ENCODE measurements around the gene FARSA.
"Not testable (repeated sequence)": the region's sequence is repeated elsewhere in the genome, so short reads cannot be mapped to it uniquely, and the experiment has no call there.

Gene FARSA

GRCh38 chr19:12935071-12935470 lies 1.6 kb upstream of the FARSA start:
- Mint-ChIP-seq H3K27me3 (no peaks in the 10 kb centered on the region), H3K36me3 (peaks cover 22% of the 10 kb centered on the region), H3K9me3 (no peaks in the 10 kb centered on the region), H3K27ac (no peak overlapping the region), H3K4me1 (peaks cover 53% of the 10 kb centered on the region), H3K4me3 (no peak overlapping the region)
- no peak for ATAC-seq

GRCh38 chr19:12932392-12933286 lies 872 bp downstream of the FARSA start:
- Mint-ChIP-seq H3K9me3 (no peaks in the 10 kb centered on the region), H3K4me3 (peak overlapping the region; percentile 87), H3K27ac (peak overlapping the region; percentile 93), H3K36me3 (peaks cover 26% of the 10 kb centered on the region), H3K4me1 (peaks cover 36% of the 10 kb centered on the region), H3K27me3 (no peaks in the 10 kb centered on the region)
- peak; percentile 4 for ATAC-seq

GRCh38 chr19:12930002-12930645 lies 3.4 kb downstream of the FARSA start:
- Mint-ChIP-seq H3K9me3 (no peaks in the 10 kb centered on the region), H3K36me3 (peaks cover 36% of the 10 kb centered on the region), H3K4me3 (no peak overlapping the region), H3K4me1 (peaks cover 22% of the 10 kb centered on the region), H3K27me3 (no peaks in the 10 kb centered on the region), H3K27ac (no peak overlapping the region)
- ATAC-seq: no peak

GRCh38 chr19:12924621-12925310 lies 8.7 kb downstream of the FARSA start:
- Mint-ChIP-seq H3K4me1 (no peaks in the 10 kb centered on the region), H3K36me3 (peaks cover 57% of the 10 kb centered on the region), H3K27me3 (no peaks in the 10 kb centered on the region), H3K9me3 (no peaks in the 10 kb centered on the region), H3K27ac (no peak overlapping the region), H3K4me3 (no peak overlapping the region)
- ATAC-seq: no peak

GRCh38 chr19:12922959-12923358 lies 10.6 kb downstream of the FARSA start:
- no peak for ATAC-seq

GRCh38 chr19:12921047-12921446 lies 12.5 kb downstream of the FARSA start:
- H3K27me3 Mint-ChIP-seq: no peaks in the 10 kb centered on the region
- no peak overlapping the region for H3K4me3 Mint-ChIP-seq
- H3K4me1 Mint-ChIP-seq: peaks cover 14% of the 10 kb centered on the region
- ATAC-seq: no peak
- peak overlapping the region; percentile 17 for H3K27ac Mint-ChIP-seq
- H3K36me3 Mint-ChIP-seq: peaks cover 30% of the 10 kb centered on the region
- no peaks in the 10 kb centered on the region for H3K9me3 Mint-ChIP-seq

More at GRCh38 chr19:12922959-12923358, 10.6 kb downstream of the FARSA start:
- Mint-ChIP-seq H3K9me3 (no peaks in the 10 kb centered on the region), H3K27me3 (no peaks in the 10 kb centered on the region), H3K27ac (no peak overlapping the region), H3K36me3 (peaks cover 39% of the 10 kb centered on the region), H3K4me3 (no peak overlapping the region), H3K4me1 (peaks cover 14% of the 10 kb centered on the region)

- H3K36me3 Mint-ChIP-seq: peaks cover 11% of the 10 kb centered on the region
- H3K4me3 Mint-ChIP-seq: peak overlapping the region; percentile 60
- H3K9me3 Mint-ChIP-seq: no peaks in the 10 kb centered on the region
- H3K4me1 Mint-ChIP-seq: peaks cover 21% of the 10 kb centered on the region
- no peak for ATAC-seq
- no peaks in the 10 kb centered on the region for H3K27me3 Mint-ChIP-seq
- H3K27ac Mint-ChIP-seq: no peak overlapping the region
Measured at GRCh38 chr19:12918253-12918652, 15.3 kb downstream of the FARSA start.

GRCh38 chr19:12915860-12916259 lies 17.7 kb downstream of the FARSA start:
- H3K4me1 Mint-ChIP-seq: peaks cover 21% of the 10 kb centered on the region
- H3K4me3 Mint-ChIP-seq, H3K27ac Mint-ChIP-seq, ATAC-seq, H3K27me3 Mint-ChIP-seq, H3K36me3 Mint-ChIP-seq, H3K9me3 Mint-ChIP-seq: not testable (repeated sequence)

GRCh38 chr19:12913851-12914690 lies 19.4 kb downstream of the FARSA start:
- H3K9me3 Mint-ChIP-seq: no peaks in the 10 kb centered on the region
- no peak overlapping the region for H3K4me3 Mint-ChIP-seq
- no peaks in the 10 kb centered on the region for H3K36me3 Mint-ChIP-seq
- H3K27me3 Mint-ChIP-seq: no peaks in the 10 kb centered on the region
- H3K27ac Mint-ChIP-seq: peak overlapping the region; percentile 72
- ATAC-seq: peak; percentile 54
- peaks cover 18% of the 10 kb centered on the region for H3K4me1 Mint-ChIP-seq

GRCh38 chr19:12913011-12913561 lies 20.4 kb downstream of the FARSA start:
- no peaks in the 10 kb centered on the region for H3K9me3 Mint-ChIP-seq
- no peaks in the 10 kb centered on the region for H3K36me3 Mint-ChIP-seq
- ATAC-seq: no peak
- H3K27me3 Mint-ChIP-seq: no peaks in the 10 kb centered on the region
- H3K4me1 Mint-ChIP-seq: peaks cover 8% of the 10 kb centered on the region
- no peak overlapping the region for H3K27ac Mint-ChIP-seq
- no peak overlapping the region for H3K4me3 Mint-ChIP-seq

GRCh38 chr19:12912571-12912970 lies 20.9 kb downstream of the FARSA start:
- Mint-ChIP-seq H3K4me1 (peaks cover 8% of the 10 kb centered on the region), H3K9me3 (no peaks in the 10 kb centered on the region), H3K36me3 (no peaks in the 10 kb centered on the region), H3K4me3 (no peak overlapping the region), H3K27me3 (no peaks in the 10 kb centered on the region), H3K27ac (no peak overlapping the region)
- no peak for ATAC-seq

- H3K4me3 Mint-ChIP-seq: no peak overlapping the region
- no peaks in the 10 kb centered on the region for H3K9me3 Mint-ChIP-seq
- no peak for ATAC-seq
- H3K36me3 Mint-ChIP-seq: no peaks in the 10 kb centered on the region
- H3K27ac Mint-ChIP-seq: no peak overlapping the region
- no peaks in the 10 kb centered on the region for H3K27me3 Mint-ChIP-seq
- H3K4me1 Mint-ChIP-seq: no peaks in the 10 kb centered on the region
Measured at GRCh38 chr19:12907166-12907565, 26.3 kb downstream of the FARSA start.

- peak; percentile 88 for ATAC-seq
- Mint-ChIP-seq H3K27ac (peak overlapping the region; percentile 73), H3K4me1 (peaks cover 7% of the 10 kb centered on the region), H3K9me3 (no peaks in the 10 kb centered on the region), H3K36me3 (peaks cover 27% of the 10 kb centered on the region), H3K4me3 (no peak overlapping the region), H3K27me3 (no peaks in the 10 kb centered on the region)
Measured at GRCh38 chr19:12899891-12900518, 33.5 kb downstream of the FARSA start.

GRCh38 chr19:12896460-12896859 lies 37.1 kb downstream of the FARSA start:
- peaks cover 46% of the 10 kb centered on the region for H3K36me3 Mint-ChIP-seq
- H3K27ac Mint-ChIP-seq: no peak overlapping the region
- no peak overlapping the region for H3K4me3 Mint-ChIP-seq
- no peak for ATAC-seq
- peaks cover 23% of the 10 kb centered on the region for H3K4me1 Mint-ChIP-seq
- no peaks in the 10 kb centered on the region for H3K9me3 Mint-ChIP-seq
- no peaks in the 10 kb centered on the region for H3K27me3 Mint-ChIP-seq
